Liver (tissue), 9 donors: ENCODE data around the gene NBEAL1. TPM values are rescaled to one million over a fixed set of nuclear protein-coding genes. Genes with fewer than 3 reads are reported as not detected.

Experiments used
- DNase-seq: peaks from one replicate; pipeline ENCODE4 v3.0.0-alpha.2; 2017; ENCODE audit warnings: low spot score
- H3K27ac ChIP-seq, 2 donors: one replicate each; pipeline ENCODE4 v1.7.0; 2013; ENCODE audit warnings: inconsistent platforms in 2 of 2, low read length in 2 of 2, control low read depth in 1 of 2, low read depth in 1 of 2, mild to moderate bottlenecking in 1 of 2
- H3K27me3 ChIP-seq, 4 donors: one replicate each; pipeline versions ENCODE4 v1.6.1 to v1.7.0; 2013; ENCODE audit warnings: low read length in 3 of 4, inconsistent platforms in 1 of 4, mild to moderate bottlenecking in 1 of 4, moderate library complexity in 1 of 4; ENCODE audit not compliant: control insufficient read depth in 4 of 4, insufficient read depth in 4 of 4
- H3K36me3 ChIP-seq, 4 donors: one replicate each; pipeline versions ENCODE4 v1.6.1 to v1.7.0; 2013; ENCODE audit warnings: low read length in 3 of 4, mild to moderate bottlenecking in 3 of 4, low read depth in 1 of 4, moderate library complexity in 1 of 4; ENCODE audit not compliant: control insufficient read depth in 4 of 4, insufficient read depth in 3 of 4
- H3K4me1 ChIP-seq, 4 donors: one replicate each; pipeline versions ENCODE4 v1.6.1 to v1.7.0; 2013; ENCODE audit warnings: low read length in 3 of 4, mild to moderate bottlenecking in 3 of 4, moderate library complexity in 1 of 4; ENCODE audit not compliant: control insufficient read depth in 4 of 4, insufficient read depth in 4 of 4
- H3K4me3 ChIP-seq, 3 donors: one replicate each; pipeline versions ENCODE4 v1.6.1 to v1.7.0; 2013; ENCODE audit warnings: low read length in 3 of 3, control low read depth in 1 of 3, low read depth in 1 of 3, mild to moderate bottlenecking in 1 of 3
- H3K9ac ChIP-seq, 2 donors: one replicate each; pipeline ENCODE4 v1.7.0; 2013; ENCODE audit warnings: low read length in 2 of 2, mild to moderate bottlenecking in 2 of 2, moderate library complexity in 2 of 2, control low read depth in 1 of 2, low read depth in 1 of 2
- H3K9me3 ChIP-seq, 4 donors: one replicate each; pipeline versions ENCODE4 v1.6.1 to v1.7.0; 2013; ENCODE audit warnings: low read length in 3 of 4; ENCODE audit not compliant: control insufficient read depth in 4 of 4
- ATF3 ChIP-seq: IDR thresholded peaks from 2 replicates; pipeline ENCODE4 v1.6.1; 2016; ENCODE audit warnings: antibody characterized with exemption
- EGR1 ChIP-seq, 2 donors: IDR thresholded peaks; 2 replicates each; pipeline ENCODE4 v1.6.1; 2016 to 2018; ENCODE audit warnings: antibody characterized with exemption in 2 of 2, low read depth in 2 of 2
- FOXA1 ChIP-seq: IDR thresholded peaks from 2 replicates; pipeline ENCODE4 v1.6.1; 2016; ENCODE audit warnings: antibody characterized with exemption
- FOXA2 ChIP-seq: IDR thresholded peaks from 2 replicates; pipeline ENCODE4 v1.6.1; 2016; ENCODE audit warnings: antibody characterized with exemption
- GABPA ChIP-seq, 2 donors: IDR thresholded peaks in 1 of 2; conservative IDR thresholded peaks in 1 of 2; 2 replicates each; pipeline ENCODE4 v1.6.1; 2016; ENCODE audit warnings: antibody characterized with exemption in 2 of 2, mild to moderate bottlenecking in 1 of 2, moderate library complexity in 1 of 2
- HNF4A ChIP-seq, 2 donors: conservative IDR thresholded peaks; 2 replicates each; pipeline ENCODE4 v1.6.1; 2016; ENCODE audit warnings: antibody characterized with exemption in 2 of 2, mild to moderate bottlenecking in 2 of 2
- HNF4G ChIP-seq: IDR thresholded peaks from 2 replicates; pipeline ENCODE4 v1.6.1; 2016; ENCODE audit warnings: antibody characterized with exemption
- JUND ChIP-seq, 2 donors: IDR thresholded peaks; 2 replicates each; pipeline ENCODE4 v1.6.1; 2016; ENCODE audit warnings: antibody characterized with exemption in 2 of 2
- NR2F2 ChIP-seq: IDR thresholded peaks from 2 replicates; pipeline ENCODE4 v1.6.1; 2016; ENCODE audit warnings: antibody characterized with exemption
- RAD21 ChIP-seq, 2 donors: IDR thresholded peaks; 2 replicates each; pipeline ENCODE4 v1.6.1; 2016; ENCODE audit warnings: antibody characterized with exemption in 2 of 2, mild to moderate bottlenecking in 2 of 2
- RXRA ChIP-seq, 2 donors: IDR thresholded peaks; 2 replicates each; pipeline ENCODE4 v1.6.1; 2017 to 2018; ENCODE audit warnings: antibody characterized with exemption in 2 of 2, mild to moderate bottlenecking in 1 of 2
- SP1 ChIP-seq: IDR thresholded peaks from 2 replicates; pipeline ENCODE4 v1.6.1; 2018; ENCODE audit warnings: antibody characterized with exemption, mild to moderate bottlenecking
- TAF1 ChIP-seq: conservative IDR thresholded peaks from 2 replicates; pipeline ENCODE4 v1.6.1; 2016; ENCODE audit warnings: antibody characterized with exemption, mild to moderate bottlenecking
- YY1 ChIP-seq: IDR thresholded peaks from 2 replicates; pipeline ENCODE4 v1.6.1; 2016; ENCODE audit warnings: antibody characterized with exemption, mild to moderate bottlenecking
- ZBTB33 ChIP-seq: IDR thresholded peaks from 2 replicates; pipeline ENCODE4 v1.6.1; 2016; ENCODE audit warnings: antibody characterized with exemption
- WGBS: extraction: QIAGEN DNeasy Blood & Tissue Kit; methylation state at CpG from one replicate; pipeline ENCODE4 v1.1.7; 2013; 5-methylcytosine and 5-hydroxymethylcytosine counted together
- polyA plus RNA-seq, 2 donors: library from polyadenylated mRNA; stranded (reverse) in 1 of 2; unstranded in 1 of 2; fragments of 200-250 nt in 1 of 2; fragments of >200 nt in 1 of 2; fragmentation: Nextera tagmentation in 1 of 2; extraction: Ambion mirVana in 1 of 2; gene quantifications; one replicate each; pipeline versions ENCODE4 v1.2.1 to v1.2.3, GENCODE V29; 2013 to 2015
- total RNA-seq, 2 donors: library from RNA; depleted of rRNA; stranded (reverse); fragments of >200 nt; gene quantifications; one replicate each; pipeline ENCODE4 v1.2.3, GENCODE V29; 2014
- TF ChIP-seq, protein P1 (sequence below): fragments of 150-350 bp; IDR thresholded peaks from 2 replicates; pipeline ENCODE4 v1.5.1; 2017; ENCODE audit warnings: improper control_type of control experiment, low read depth, low read length; ENCODE audit not compliant: missing input control
- TF ChIP-seq, protein P2 (sequence below): IDR thresholded peaks from 2 replicates; pipeline ENCODE4 v1.6.1; 2016; ENCODE audit warnings: antibody characterized with exemption
- TF ChIP-seq, protein P3 (sequence below): IDR thresholded peaks from 2 replicates; pipeline ENCODE4 v1.6.1; 2016; ENCODE audit warnings: antibody characterized with exemption, mild to moderate bottlenecking
- donor health status: healthy.
- donor health status: healthy.
- donor health status: healthy.
- donor health status: healthy.
- donor health status: healthy.

NBEAL1 gene
- total and polyA plus RNA-seq, 4 donors: 4.4 to 47.9 (median 17.0) TPM

DNA sequence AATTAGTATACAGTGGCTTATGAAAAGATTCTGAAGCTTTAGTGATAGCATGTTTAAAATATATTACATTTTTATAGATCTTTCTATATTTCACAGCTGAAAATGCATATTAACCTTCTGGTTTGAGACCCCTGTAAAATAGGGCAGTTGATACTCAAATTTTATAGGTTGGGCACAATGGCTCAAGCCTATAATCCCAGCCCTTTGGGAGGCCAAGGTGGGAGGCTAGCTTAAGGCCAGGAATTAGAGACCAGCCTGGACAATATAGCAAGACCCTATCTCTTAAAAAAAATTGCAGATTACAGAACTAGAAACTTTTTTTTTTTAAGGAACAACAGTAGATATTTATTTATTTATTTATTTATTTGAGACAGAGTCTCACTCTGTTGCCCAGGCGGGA is 31.2 kb downstream of the NBEAL1 start:
- 94% methylated on average over 1 of the region's 1 CpG for WGBS
- no peak for DNase-seq
- H3K9me3 ChIP-seq: no peaks in the 10 kb centered on the region
- TF ChIP-seq ZBTB33: no peak
- TF ChIP-seq, protein P1, sequence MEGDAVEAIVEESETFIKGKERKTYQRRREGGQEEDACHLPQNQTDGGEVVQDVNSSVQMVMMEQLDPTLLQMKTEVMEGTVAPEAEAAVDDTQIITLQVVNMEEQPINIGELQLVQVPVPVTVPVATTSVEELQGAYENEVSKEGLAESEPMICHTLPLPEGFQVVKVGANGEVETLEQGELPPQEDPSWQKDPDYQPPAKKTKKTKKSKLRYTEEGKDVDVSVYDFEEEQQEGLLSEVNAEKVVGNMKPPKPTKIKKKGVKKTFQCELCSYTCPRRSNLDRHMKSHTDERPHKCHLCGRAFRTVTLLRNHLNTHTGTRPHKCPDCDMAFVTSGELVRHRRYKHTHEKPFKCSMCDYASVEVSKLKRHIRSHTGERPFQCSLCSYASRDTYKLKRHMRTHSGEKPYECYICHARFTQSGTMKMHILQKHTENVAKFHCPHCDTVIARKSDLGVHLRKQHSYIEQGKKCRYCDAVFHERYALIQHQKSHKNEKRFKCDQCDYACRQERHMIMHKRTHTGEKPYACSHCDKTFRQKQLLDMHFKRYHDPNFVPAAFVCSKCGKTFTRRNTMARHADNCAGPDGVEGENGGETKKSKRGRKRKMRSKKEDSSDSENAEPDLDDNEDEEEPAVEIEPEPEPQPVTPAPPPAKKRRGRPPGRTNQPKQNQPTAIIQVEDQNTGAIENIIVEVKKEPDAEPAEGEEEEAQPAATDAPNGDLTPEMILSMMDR: no peak
- TF ChIP-seq HNF4G: no peak
- no peak for TF ChIP-seq NR2F2
- no peak for TF ChIP-seq HNF4A (conservative IDR thresholded peaks at IDR 0.05)
- no peak for TF ChIP-seq TAF1
- no peak for TF ChIP-seq ATF3
- no peak for TF ChIP-seq SP1
- no peak for TF ChIP-seq RAD21 (IDR thresholded peaks at IDR 0.05)
- TF ChIP-seq, protein P2, sequence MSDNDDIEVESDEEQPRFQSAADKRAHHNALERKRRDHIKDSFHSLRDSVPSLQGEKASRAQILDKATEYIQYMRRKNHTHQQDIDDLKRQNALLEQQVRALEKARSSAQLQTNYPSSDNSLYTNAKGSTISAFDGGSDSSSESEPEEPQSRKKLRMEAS: no peak
- TF ChIP-seq YY1: no peak
- TF ChIP-seq EGR1 (IDR thresholded peaks at IDR 0.05; ENCODE audit: low read depth in 2 of 2): no peak
- TF ChIP-seq FOXA1: no peak
- TF ChIP-seq JUND (IDR thresholded peaks at IDR 0.05): no peak
- TF ChIP-seq RXRA (IDR thresholded peaks at IDR 0.05): no peak
- TF ChIP-seq GABPA (IDR thresholded peaks at IDR 0.05 in 1 of 2, conservative IDR thresholded peaks at IDR 0.05 in 1 of 2): no peak
- TF ChIP-seq, protein P3, sequence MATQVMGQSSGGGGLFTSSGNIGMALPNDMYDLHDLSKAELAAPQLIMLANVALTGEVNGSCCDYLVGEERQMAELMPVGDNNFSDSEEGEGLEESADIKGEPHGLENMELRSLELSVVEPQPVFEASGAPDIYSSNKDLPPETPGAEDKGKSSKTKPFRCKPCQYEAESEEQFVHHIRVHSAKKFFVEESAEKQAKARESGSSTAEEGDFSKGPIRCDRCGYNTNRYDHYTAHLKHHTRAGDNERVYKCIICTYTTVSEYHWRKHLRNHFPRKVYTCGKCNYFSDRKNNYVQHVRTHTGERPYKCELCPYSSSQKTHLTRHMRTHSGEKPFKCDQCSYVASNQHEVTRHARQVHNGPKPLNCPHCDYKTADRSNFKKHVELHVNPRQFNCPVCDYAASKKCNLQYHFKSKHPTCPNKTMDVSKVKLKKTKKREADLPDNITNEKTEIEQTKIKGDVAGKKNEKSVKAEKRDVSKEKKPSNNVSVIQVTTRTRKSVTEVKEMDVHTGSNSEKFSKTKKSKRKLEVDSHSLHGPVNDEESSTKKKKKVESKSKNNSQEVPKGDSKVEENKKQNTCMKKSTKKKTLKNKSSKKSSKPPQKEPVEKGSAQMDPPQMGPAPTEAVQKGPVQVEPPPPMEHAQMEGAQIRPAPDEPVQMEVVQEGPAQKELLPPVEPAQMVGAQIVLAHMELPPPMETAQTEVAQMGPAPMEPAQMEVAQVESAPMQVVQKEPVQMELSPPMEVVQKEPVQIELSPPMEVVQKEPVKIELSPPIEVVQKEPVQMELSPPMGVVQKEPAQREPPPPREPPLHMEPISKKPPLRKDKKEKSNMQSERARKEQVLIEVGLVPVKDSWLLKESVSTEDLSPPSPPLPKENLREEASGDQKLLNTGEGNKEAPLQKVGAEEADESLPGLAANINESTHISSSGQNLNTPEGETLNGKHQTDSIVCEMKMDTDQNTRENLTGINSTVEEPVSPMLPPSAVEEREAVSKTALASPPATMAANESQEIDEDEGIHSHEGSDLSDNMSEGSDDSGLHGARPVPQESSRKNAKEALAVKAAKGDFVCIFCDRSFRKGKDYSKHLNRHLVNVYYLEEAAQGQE: no peak
- TF ChIP-seq FOXA2: no peak
- H3K36me3 ChIP-seq: peaks cover 0 to 16% (median 12%) of the 10 kb centered on the region in 4 donors
- no peak overlapping the region for H3K4me3 ChIP-seq
- no peaks in the 10 kb centered on the region for H3K4me1 ChIP-seq
- no peaks in the 10 kb centered on the region for H3K27me3 ChIP-seq
- no peak overlapping the region for H3K9ac ChIP-seq
- H3K27ac ChIP-seq: no peak overlapping the region
